Lung (tissue), 12 donors: ENCODE results near the gene PCSK1. TPM values are rescaled to one million over a fixed set of nuclear protein-coding genes. Genes with fewer than 3 reads are reported as not detected.
A peak's percentile ranks its signal among the peaks of the same experiment; 100 is the strongest.

Experiments used
- ATAC-seq: fragments of 200-7000 bp; cut with Tn5 transposase; one replicate; pipeline ENCODE4 v1.9.1; 2020; ENCODE audit warnings: moderate number of reproducible peaks; ENCODE audit not compliant: insufficient read depth, low FRiP score
- DNase-seq, 3 donors: peaks; one replicate each; pipeline ENCODE4 v3.0.0-alpha.2; 2013 to 2017
- H3K27ac ChIP-seq, 2 donors: one replicate each; pipeline ENCODE4 v1.5.1; 2013; ENCODE audit warnings: mild to moderate bottlenecking in 2 of 2, moderate library complexity in 2 of 2, control low read depth in 1 of 2, inconsistent platforms in 1 of 2, low read depth in 1 of 2, low read length in 1 of 2
- H3K27me3 ChIP-seq, 3 donors: one replicate each; pipeline ENCODE4 v1.5.1; 2013; ENCODE audit warnings: low read length in 2 of 3; ENCODE audit not compliant: control insufficient read depth in 3 of 3, insufficient read depth in 3 of 3
- H3K36me3 ChIP-seq, 4 donors: one replicate each; pipeline ENCODE4 v1.5.1; 2013; ENCODE audit warnings: low read length in 4 of 4, mild to moderate bottlenecking in 1 of 4, moderate library complexity in 1 of 4; ENCODE audit not compliant: control insufficient read depth in 4 of 4, insufficient read depth in 4 of 4
- H3K4me1 ChIP-seq, 5 donors: one replicate each; pipeline ENCODE4 v1.5.1; 2013; ENCODE audit warnings: low read length in 5 of 5, mild to moderate bottlenecking in 2 of 5, moderate library complexity in 1 of 5; ENCODE audit not compliant: control insufficient read depth in 5 of 5, insufficient read depth in 5 of 5
- H3K4me3 ChIP-seq: one replicate; pipeline ENCODE4 v1.5.1; 2013; ENCODE audit warnings: mild to moderate bottlenecking, control low read depth, moderate library complexity
- H3K9ac ChIP-seq, 2 donors: one replicate each; pipeline ENCODE4 v1.5.1; 2013; ENCODE audit warnings: low read length in 2 of 2, control low read depth in 1 of 2; ENCODE audit not compliant: insufficient read depth in 1 of 2
- H3K9me3 ChIP-seq, 4 donors: one replicate each; pipeline ENCODE4 v1.5.1; 2013; ENCODE audit warnings: low read length in 3 of 4, mild to moderate bottlenecking in 1 of 4, moderate library complexity in 1 of 4; ENCODE audit not compliant: control insufficient read depth in 4 of 4, insufficient read depth in 3 of 4
- WGBS, 2 donors: extraction: QIAGEN DNeasy Blood & Tissue Kit; methylation state at CpG; one replicate each; pipeline ENCODE4 v1.1.7; 2013; 5-methylcytosine and 5-hydroxymethylcytosine counted together
- polyA plus RNA-seq, 2 donors: library from polyadenylated mRNA; stranded (reverse); fragments of 200-250 nt; gene quantifications; one replicate each; pipeline ENCODE4 v1.2.1, GENCODE V29; 2013
- total RNA-seq, 2 donors: library from RNA; depleted of rRNA in 1 of 2; stranded (reverse); fragments of >200 nt in 1 of 2; gene quantifications; one replicate each; pipeline ENCODE4 v1.2.1, GENCODE V29; 2014 to 2021
- TF ChIP-seq, protein P1 (sequence below): IDR thresholded peaks from 2 replicates; pipeline ENCODE4 v1.5.1; 2012; ENCODE audit warnings: mild to moderate bottlenecking; ENCODE audit errors: control extremely low read depth, extremely low read depth
- donor health status: control.
- donor health status: control.
- donor health status: Bipolar disorder and iron deficiency.
- donor health status: healthy.
- donor health status: DM: yes; HTN: yes; CAD: no.

Gene PCSK1
- total and polyA plus RNA-seq, 4 donors = 0.08 to 3.3 (median 1.3) TPM

DNA sequence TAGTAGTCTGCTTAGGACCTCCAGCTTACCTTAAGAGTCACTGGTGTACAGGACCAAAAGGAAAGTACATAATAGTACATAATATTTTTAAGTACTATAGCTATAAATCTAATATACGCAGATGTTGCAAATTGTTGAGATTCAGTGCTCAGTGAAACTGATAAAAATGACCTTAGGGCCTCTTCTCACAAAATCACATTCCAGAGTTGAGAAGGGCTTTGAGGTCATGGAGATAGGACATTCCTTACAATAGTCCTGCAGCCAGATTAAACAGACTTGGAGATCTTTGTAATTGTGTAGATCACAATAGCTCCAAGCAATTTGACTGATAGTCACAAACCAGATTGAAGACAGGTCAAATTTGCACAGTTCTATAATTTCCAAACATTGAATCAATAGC lies 37.7 kb upstream of the PCSK1 start:
- WGBS, 2 donors = 52 to 77% methylated on average over 1 of the region's 1 CpG
- no peak for DNase-seq
- Histone ChIP-seq H3K27me3 (no peaks in the 10 kb centered on the region), H3K27ac (no peak overlapping the region), H3K36me3 (no peaks in the 10 kb centered on the region), H3K4me1 (no peaks in the 10 kb centered on the region), H3K9me3 (no peaks in the 10 kb centered on the region), H3K4me3 (no peak overlapping the region), H3K9ac (no peak overlapping the region)
- TF ChIP-seq, protein P1, sequence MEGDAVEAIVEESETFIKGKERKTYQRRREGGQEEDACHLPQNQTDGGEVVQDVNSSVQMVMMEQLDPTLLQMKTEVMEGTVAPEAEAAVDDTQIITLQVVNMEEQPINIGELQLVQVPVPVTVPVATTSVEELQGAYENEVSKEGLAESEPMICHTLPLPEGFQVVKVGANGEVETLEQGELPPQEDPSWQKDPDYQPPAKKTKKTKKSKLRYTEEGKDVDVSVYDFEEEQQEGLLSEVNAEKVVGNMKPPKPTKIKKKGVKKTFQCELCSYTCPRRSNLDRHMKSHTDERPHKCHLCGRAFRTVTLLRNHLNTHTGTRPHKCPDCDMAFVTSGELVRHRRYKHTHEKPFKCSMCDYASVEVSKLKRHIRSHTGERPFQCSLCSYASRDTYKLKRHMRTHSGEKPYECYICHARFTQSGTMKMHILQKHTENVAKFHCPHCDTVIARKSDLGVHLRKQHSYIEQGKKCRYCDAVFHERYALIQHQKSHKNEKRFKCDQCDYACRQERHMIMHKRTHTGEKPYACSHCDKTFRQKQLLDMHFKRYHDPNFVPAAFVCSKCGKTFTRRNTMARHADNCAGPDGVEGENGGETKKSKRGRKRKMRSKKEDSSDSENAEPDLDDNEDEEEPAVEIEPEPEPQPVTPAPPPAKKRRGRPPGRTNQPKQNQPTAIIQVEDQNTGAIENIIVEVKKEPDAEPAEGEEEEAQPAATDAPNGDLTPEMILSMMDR = no peak
- no peak for ATAC-seq

DNA sequence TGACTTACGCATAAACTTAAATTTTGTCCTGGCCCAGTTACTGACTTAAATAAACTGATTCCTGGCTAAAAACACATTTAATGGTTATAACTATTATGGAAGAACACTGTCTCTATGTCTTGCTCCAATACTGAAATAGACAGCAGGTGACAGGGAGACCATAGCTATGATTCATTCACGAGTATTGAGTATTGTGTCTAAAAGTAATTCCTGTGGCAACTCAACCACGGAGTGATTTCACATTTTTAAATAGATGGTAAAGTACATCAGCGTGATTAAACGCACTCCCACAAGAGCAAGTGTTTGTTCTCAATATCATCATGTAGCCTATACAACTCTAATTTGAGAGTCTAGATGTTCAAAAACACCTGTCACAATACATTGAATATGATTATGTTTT lies 35.9 kb upstream of the PCSK1 start:
- 88 to 93% methylated on average over 5 of the region's 5 CpGs for WGBS, 2 donors
- DNase-seq (no peak), ATAC-seq (no peak)
- TF ChIP-seq, protein P1 = no peak
- H3K36me3 ChIP-seq = no peaks in the 10 kb centered on the region
- no peak overlapping the region for H3K27ac ChIP-seq
- no peaks in the 10 kb centered on the region for H3K27me3 ChIP-seq
- H3K9ac ChIP-seq = no peak overlapping the region
- H3K4me3 ChIP-seq = no peak overlapping the region
- no peaks in the 10 kb centered on the region for H3K9me3 ChIP-seq
- no peaks in the 10 kb centered on the region for H3K4me1 ChIP-seq

DNA sequence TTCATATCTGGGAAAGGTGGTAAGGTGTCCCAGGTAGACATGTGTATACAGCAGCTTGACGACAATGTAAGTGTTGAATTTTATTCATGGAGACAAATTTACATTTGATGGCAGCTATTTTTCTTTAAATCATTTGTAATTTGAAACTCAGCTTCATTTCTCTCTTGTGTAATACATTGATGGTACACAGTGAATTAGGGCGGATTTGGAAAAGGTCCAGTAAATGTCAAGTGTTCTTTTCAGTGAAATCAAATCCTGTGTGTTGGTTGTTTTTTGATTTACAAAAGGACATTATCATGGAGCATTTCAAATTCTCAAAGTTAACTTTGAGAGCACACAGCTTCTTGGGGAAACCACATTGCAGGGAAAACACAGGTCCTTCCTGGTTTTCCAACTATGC lies 30.0 kb upstream of the PCSK1 start:
- peak in 1 of 3 donors; percentile 11 for DNase-seq
- 62 to 88% methylated on average over 2 of the region's 2 CpGs for WGBS, 2 donors
- H3K27ac ChIP-seq = no peak overlapping the region
- TF ChIP-seq, protein P1 = no peak
- no peak overlapping the region for H3K9ac ChIP-seq
- H3K4me3 ChIP-seq = no peak overlapping the region
- peaks cover 0 to 5% (median 0%) of the 10 kb centered on the region in 5 donors for H3K4me1 ChIP-seq
- H3K27me3 ChIP-seq = peaks cover 0 to 9% (median 0%) of the 10 kb centered on the region in 3 donors
- H3K9me3 ChIP-seq = no peaks in the 10 kb centered on the region
- no peaks in the 10 kb centered on the region for H3K36me3 ChIP-seq
- no peak for ATAC-seq

DNA sequence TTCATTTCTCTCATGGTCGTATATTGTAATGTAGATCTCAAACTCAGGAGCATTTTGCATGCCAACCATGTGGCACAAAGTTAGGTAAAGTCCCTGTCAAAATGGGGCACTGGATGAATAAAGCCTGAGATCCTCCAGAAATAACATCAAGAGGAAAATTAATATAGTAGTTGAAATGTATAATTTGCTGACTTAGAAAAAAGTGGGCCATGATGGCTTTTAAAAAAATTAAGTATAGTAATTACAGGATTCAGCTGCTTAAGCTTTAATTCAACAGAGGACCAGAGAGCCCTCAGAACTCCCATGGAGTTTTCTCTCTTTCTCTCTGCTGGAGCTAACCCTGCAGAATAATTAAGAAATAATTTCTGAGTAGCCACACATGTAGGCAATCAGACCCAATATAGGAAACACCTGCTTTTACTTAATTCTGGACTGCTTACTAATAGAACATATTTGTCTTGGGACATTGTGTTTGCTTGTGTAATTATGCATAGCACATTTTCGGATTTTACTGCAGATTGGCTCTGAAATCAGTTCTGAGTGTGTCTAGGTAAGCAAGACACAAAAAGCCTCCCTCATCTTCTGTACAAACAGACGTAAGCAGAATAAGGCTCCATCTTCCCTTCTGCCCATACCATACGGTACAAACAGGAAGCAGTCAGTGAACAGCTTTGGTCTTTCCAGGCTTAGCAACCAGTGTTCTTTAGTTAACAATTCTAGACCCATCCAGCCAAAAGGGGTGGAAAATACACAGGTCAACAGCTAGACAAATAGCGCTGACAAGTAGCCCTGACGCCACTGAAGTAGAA lies 26.5 kb upstream of the PCSK1 start:
- no peaks in the 10 kb centered on the region for H3K36me3 ChIP-seq
- H3K27ac ChIP-seq = no peak overlapping the region
- TF ChIP-seq, protein P1 = no peak
- WGBS, 2 donors = 66 to 77% methylated on average over 6 of the region's 6 CpGs
- H3K4me1 ChIP-seq = peaks cover 0 to 10% (median 0%) of the 10 kb centered on the region in 5 donors
- DNase-seq (no peak), ATAC-seq (no peak)
- peaks cover 0 to 9% (median 0%) of the 10 kb centered on the region in 3 donors for H3K27me3 ChIP-seq
- H3K9me3 ChIP-seq = peaks cover 0 to 2% (median 0%) of the 10 kb centered on the region in 4 donors
- H3K9ac ChIP-seq = no peak overlapping the region
- no peak overlapping the region for H3K4me3 ChIP-seq
